GM19468 (cell line): ENCODE measurements around the gene CHMP1A.
"Not testable (repeated sequence)": the region's sequence is repeated elsewhere in the genome, so short reads cannot be mapped to it uniquely, and the experiment has no call there.

ENCODE experiments used
- ATAC-seq: cut with Tn5 transposase; IDR thresholded peaks from one replicate; pipeline ENCODE4 v1.9.1; 2021; ENCODE audit warnings: mild to moderate bottlenecking, moderate library complexity, moderate number of reproducible peaks; ENCODE audit not compliant: unreplicated experiment; ENCODE audit errors: extremely low read depth

Gene CHMP1A

GRCh38 chr16:89661215-89661614, 3.7 kb upstream of the CHMP1A start:
- no peak for ATAC-seq

- no peak for ATAC-seq
Observed at GRCh38 chr16:89660146-89660545, 2.6 kb upstream of the CHMP1A start.

- ATAC-seq = no peak
Observed at GRCh38 chr16:89658221-89658879, 842 bp upstream of the CHMP1A start.

GRCh38 chr16:89656435-89657121, 930 bp downstream of the CHMP1A start:
- ATAC-seq = no peak

DNA sequence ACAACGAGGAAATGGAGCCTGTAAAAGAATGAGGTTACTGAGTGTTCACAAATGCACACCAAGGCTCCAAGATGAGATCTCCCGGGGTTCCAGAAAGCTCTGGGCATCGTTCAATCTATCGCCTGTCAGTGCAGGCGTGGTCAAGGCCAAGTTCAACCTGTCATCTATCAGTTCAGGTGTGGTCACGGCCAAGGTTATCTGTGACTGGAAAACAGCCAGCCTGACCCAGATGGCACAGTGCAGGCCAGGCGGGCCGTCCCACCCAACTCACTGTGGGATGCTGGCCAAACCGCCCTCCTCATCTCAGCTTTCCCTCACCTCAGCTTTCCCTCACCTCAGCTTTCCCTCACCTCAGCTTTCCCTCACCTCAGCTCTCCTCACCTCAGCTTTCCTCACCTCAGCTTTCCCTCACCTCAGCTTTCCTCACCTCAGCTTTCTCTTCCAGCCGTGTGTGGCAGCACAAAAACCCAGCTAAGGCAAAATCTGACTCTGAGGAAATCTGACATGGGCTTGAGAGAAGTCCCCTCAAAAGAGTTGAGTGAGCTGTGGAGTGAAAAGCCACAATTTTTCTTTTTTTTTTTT, 2.4 kb downstream of the CHMP1A start:
- no peak for ATAC-seq

GRCh38 chr16:89653656-89654295, 3.7 kb downstream of the CHMP1A start:
- no peak for ATAC-seq

DNA sequence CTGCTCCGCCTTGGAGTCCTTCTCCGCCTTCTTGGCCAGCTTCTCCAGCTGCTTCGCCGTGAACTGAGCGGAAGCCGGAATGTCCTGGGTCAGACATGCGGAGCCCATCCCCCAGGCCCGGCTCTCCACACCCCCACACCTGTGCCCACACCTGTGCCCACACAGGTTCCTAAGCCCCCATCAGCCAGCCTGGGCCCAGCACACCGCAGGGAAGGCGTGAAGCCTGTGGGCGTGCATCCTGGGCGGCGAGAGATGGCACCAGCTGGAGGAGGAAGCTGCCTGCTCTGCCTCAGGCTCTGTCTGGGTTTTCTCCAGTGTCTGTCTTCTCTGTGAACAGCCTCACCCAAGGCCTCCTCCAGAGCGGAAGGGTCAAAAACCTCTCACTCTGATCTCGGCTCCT, 5.9 kb downstream of the CHMP1A start:
- no peak for ATAC-seq

GRCh38 chr16:89646906-89647305, 10.6 kb downstream of the CHMP1A start:
- ATAC-seq = no peak

GRCh38 chr16:89646270-89646669, 11.2 kb downstream of the CHMP1A start:
- ATAC-seq = no peak

- ATAC-seq = no peak
Observed at GRCh38 chr16:89645122-89645521, 12.4 kb downstream of the CHMP1A start.

- ATAC-seq = no peak
Observed at GRCh38 chr16:89643769-89644300, 13.7 kb downstream of the CHMP1A start.

DNA sequence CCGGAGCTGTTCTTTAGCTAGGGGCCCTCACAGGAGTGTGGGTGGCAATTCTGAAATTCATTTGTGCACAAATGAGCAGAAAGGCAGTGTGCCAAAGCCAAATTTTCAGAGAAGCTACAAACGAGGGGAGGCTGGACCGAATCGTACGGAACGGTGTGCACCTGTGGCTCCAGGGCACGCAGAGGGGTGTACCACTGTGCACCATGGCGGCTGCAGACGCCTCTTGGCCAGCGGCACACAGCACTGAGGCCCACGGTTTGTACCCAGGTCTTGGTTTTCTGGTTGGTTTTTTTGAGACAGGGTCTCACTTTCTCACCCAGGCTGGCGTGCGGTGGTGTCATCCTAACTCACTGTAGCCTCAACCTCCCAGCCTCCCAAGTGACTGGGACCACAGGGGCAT, 14.9 kb downstream of the CHMP1A start:
- ATAC-seq = no peak

- ATAC-seq = no peak
Observed at GRCh38 chr16:89641458-89642119, 15.9 kb downstream of the CHMP1A start.

- no peak for ATAC-seq
Observed at GRCh38 chr16:89639385-89639784, 18.1 kb downstream of the CHMP1A start.

DNA sequence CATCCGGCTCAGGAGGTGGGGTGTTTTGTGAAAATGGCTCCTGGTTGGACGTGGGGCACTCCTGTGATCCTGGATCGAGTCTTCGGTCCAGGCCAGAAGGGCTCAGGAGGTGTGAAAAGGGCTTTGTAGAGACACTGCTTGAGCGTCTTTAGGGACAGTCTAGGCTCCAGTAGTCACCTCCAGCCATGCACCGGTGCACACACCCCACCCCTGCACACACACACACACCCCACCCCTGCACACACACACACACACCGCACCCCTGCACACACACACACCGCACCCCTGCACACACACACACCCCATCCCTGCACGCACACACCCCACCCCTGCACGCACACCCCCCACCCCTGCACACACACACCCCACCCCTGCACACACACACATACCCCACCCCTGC, 19.1 kb downstream of the CHMP1A start:
- no peak for ATAC-seq

GRCh38 chr16:89637379-89637778, 20.1 kb downstream of the CHMP1A start:
- no peak for ATAC-seq

DNA sequence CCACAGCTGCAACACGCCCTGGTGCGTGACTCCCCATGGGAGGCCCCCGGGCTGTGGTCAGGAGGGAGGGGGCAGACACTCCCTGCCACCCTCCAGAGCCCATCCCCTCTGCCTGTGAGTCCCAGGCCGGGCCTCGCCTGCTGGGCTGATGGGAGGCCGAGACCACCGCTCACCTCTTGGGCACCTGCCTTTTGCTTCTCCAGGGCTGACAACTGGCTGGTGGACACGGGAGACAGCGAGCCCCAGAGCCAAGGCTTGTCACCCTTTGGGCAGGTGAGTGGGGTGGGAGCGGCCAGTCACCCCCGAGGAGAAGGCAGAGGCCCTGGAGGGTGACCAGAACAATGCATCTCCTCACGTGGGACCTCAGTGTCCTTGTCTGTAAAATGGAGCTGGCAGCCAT, 20.8 kb downstream of the CHMP1A start:
- ATAC-seq = no peak

GRCh38 chr16:89634463-89635385, 22.8 kb downstream of the CHMP1A start:
- ATAC-seq = not testable (repeated sequence)

DNA sequence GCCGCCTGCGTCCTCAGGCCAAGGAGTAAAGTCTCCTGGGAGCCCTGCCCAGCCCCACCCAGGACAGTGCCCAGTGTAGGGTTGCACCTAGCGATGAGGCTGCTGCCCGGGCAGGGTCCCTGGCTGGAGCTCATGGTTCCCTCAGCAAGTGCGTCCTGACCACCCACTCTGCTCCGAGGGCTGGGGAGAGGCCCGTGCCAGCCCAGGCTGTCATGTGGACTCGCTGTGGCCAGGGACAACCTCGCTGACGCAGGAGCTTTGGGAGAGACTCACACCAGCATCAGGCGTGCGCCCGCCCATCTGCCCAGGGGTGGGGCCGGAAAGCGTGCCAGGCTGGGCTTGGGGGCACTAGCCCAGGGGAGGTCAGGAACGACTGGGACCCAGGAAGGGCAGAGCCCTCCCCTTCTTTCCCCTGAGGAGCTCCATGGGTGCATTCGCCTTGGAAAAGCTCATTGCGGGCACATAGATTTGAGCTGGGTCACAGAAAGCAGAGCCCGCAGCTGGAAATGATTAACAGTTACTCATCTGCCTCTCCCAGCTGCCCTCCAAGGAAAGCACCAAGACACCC, 24.4 kb downstream of the CHMP1A start:
- no peak for ATAC-seq
